ENCODE results near the gene RHBDF1. TPM values are rescaled to one million over a fixed set of nuclear protein-coding genes. Genes with fewer than 3 reads are reported as not detected.
A peak's percentile ranks its signal among the peaks of the same experiment; 100 is the strongest.

Gene RHBDF1
- total RNA-seq (under 1 TPM; 0.53 to 0.59 TPM), polyA plus RNA-seq (not detected)

GRCh38 chr16:72561-73548 lies at the start of gene RHBDF1:
Gene RHBDF1 (minus strand): TSS chr16:72631. CDS start chr16:65015, 7,616 bp downstream.
- DNase-seq, result no peak
- ChIA-PET CTCF (interaction anchor here (1.0 to 7.8 kb wide), 2 partner anchors 9 to 23 kb away, joined by 3 to 59 read pairs; no protein-coding TSS in a partner anchor), POLR2A (interaction anchor here (0.8 kb wide), 1 partner anchor 18 kb away, joined by 3 read pairs; no protein-coding TSS in a partner anchor)
- Histone ChIP-seq H3K9me3 (ENCODE audit: low read length) (no peaks in the 10 kb centered on the region), H3K27ac (ENCODE audit: low read depth, low read length) (no peak within 1 kb of the TSS), H3K36me3 (ENCODE audit: insufficient read depth, low read length) (no peaks in the 10 kb centered on the region), H3K27me3 (ENCODE audit: insufficient read depth, low read length, poor library complexity, severe bottlenecking) (peaks cover 18% of the 10 kb centered on the region), H3K4me1 (ENCODE audit: insufficient read depth, low read length) (peaks cover 20% of the 10 kb centered on the region), H3K4me3 (ENCODE audit: low read length) (no peak within 1 kb of the TSS)
- peaks cover 25 to 30% of the 10 kb centered on the region in 2 donors for H3K27me3 Mint-ChIP-seq
- H3K36me3 Mint-ChIP-seq, result peaks cover 0 to 2% (median 0%) of the 10 kb centered on the region in 3 donors
- H3K4me1 Mint-ChIP-seq, result peaks cover 13 to 26% (median 20%) of the 10 kb centered on the region in 3 donors
- H3K4me3 Mint-ChIP-seq, result peak within 1 kb of the TSS; percentile 6 to 89 (median 57)
- H3K9me3 Mint-ChIP-seq, result no peaks in the 10 kb centered on the region
- peak within 1 kb of the TSS in 2 of 8 donors; percentile 16 to 23 for H3K27ac Mint-ChIP-seq

DNA sequence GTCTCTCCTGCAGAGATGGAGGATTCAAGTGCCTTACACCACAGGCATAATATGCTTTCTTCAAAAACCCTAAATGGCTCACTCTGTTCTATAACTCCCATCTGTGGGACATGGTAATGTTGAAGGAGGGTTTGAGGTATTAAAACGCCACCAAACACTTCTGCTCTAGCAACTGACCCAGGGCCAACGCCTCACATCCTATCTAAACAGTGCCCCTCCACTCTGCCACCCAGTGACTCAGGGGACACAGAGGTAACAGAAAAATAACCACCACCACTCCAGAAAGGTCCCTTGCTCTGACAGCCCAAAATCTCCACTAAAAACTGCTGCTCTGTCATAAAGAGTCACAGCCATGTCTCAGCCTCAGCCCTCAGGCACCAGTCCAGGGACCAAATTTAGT lies 48.3 kb upstream of the RHBDF1 start:
- Mint-ChIP-seq H3K4me1 (peaks cover 14 to 30% (median 21%) of the 10 kb centered on the region in 3 donors), H3K36me3 (peaks cover 0 to 32% (median 3%) of the 10 kb centered on the region in 3 donors)

DNA sequence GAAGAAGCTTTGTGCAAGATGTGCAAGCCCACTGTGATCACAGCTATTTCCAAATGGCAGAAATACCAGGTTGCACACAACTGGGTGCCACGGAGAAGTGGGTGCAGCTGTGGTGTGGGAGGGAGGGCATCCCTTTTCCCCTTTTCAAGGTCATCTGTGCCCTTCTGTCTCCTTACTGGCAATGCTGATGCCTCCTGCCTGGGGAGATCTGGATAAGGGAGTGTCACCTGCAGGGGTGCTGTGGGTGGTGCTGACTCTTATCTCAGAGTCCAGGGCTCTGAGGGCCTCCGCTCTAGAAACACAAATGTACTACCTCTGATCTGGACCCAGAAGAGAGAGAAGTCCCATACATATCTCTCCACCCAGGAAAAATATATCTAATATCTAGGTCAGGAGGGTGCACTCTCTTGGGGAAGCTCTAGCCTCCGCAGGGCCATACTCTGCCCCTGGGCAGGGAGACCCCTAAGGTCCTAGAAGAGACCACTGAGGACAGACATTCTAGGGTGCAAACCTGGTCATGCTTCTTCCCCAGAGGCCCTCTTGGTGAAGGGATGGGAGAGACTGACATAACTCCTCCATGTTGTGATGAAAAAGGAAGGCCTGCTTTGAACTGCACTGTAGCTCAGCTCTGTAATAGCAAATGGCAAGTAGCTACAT lies 47.5 kb upstream of the RHBDF1 start:
- Histone ChIP-seq H3K9me3 (ENCODE audit: low read length) (no peaks in the 10 kb centered on the region), H3K4me3 (ENCODE audit: low read length) (no peak overlapping the region), H3K27ac (ENCODE audit: low read depth, low read length) (peak overlapping the region; percentile 55), H3K4me1 (ENCODE audit: insufficient read depth, low read length) (no peaks in the 10 kb centered on the region), H3K27me3 (ENCODE audit: insufficient read depth, low read length, poor library complexity, severe bottlenecking) (no peaks in the 10 kb centered on the region), H3K36me3 (ENCODE audit: insufficient read depth, low read length) (no peaks in the 10 kb centered on the region)
- no peaks in the 10 kb centered on the region for H3K9me3 Mint-ChIP-seq
- no peak for DNase-seq
- ChIA-PET CTCF (interaction anchor here (1.0 to 2.1 kb wide), 4 partner anchors 10 to 243 kb away, joined by 3 to 9 read pairs (median 3); no protein-coding TSS in a partner anchor), POLR2A (no interaction called here)
- H3K4me3 Mint-ChIP-seq, result peak overlapping the region in 1 of 7 donors; percentile 54
- peaks cover 0 to 33% (median 1%) of the 10 kb centered on the region in 3 donors for H3K36me3 Mint-ChIP-seq
- no peaks in the 10 kb centered on the region for H3K27me3 Mint-ChIP-seq
- peak overlapping the region in 1 of 8 donors; percentile 70 for H3K27ac Mint-ChIP-seq
- H3K4me1 Mint-ChIP-seq, result peaks cover 14 to 30% (median 21%) of the 10 kb centered on the region in 3 donors

More for the DNA sequence above, 48.3 kb upstream of the RHBDF1 start:
- no peaks in the 10 kb centered on the region for H3K4me1 ChIP-seq (ENCODE audit: insufficient read depth, low read length)
- Mint-ChIP-seq H3K4me3 (no peak overlapping the region), H3K27ac (peak overlapping the region in 2 of 8 donors; percentile 24 to 68), H3K9me3 (no peaks in the 10 kb centered on the region), H3K27me3 (no peaks in the 10 kb centered on the region)
- ChIA-PET CTCF (interaction anchor here (1.0 to 2.1 kb wide), 2 partner anchors 14 to 24 kb away, joined by 3 to 9 read pairs; no protein-coding TSS in a partner anchor), POLR2A (no interaction called here)
- peak overlapping the region; percentile 55 for H3K27ac ChIP-seq (ENCODE audit: low read depth, low read length)
- no peak for DNase-seq
- no peaks in the 10 kb centered on the region for H3K36me3 ChIP-seq (ENCODE audit: insufficient read depth, low read length)
- H3K27me3 ChIP-seq (ENCODE audit: insufficient read depth, low read length, poor library complexity, severe bottlenecking), result no peaks in the 10 kb centered on the region
- no peak overlapping the region for H3K4me3 ChIP-seq (ENCODE audit: low read length)
- no peaks in the 10 kb centered on the region for H3K9me3 ChIP-seq (ENCODE audit: low read length)

GRCh38 chr16:119295-119694 lies 46.9 kb upstream of the RHBDF1 start:
- no peaks in the 10 kb centered on the region for H3K9me3 ChIP-seq (ENCODE audit: low read length)
- peaks cover 11 to 26% (median 19%) of the 10 kb centered on the region in 3 donors for H3K4me1 Mint-ChIP-seq
- no peaks in the 10 kb centered on the region for H3K9me3 Mint-ChIP-seq
- no peak for DNase-seq
- no peaks in the 10 kb centered on the region for H3K4me1 ChIP-seq (ENCODE audit: insufficient read depth, low read length)
- peak overlapping the region in 1 of 8 donors; percentile 75 for H3K27ac Mint-ChIP-seq
- peaks cover 0 to 34% (median 3%) of the 10 kb centered on the region in 3 donors for H3K36me3 Mint-ChIP-seq
- H3K4me3 Mint-ChIP-seq, result no peak overlapping the region
- CTCF ChIA-PET, result interaction anchor here (1.3 to 2.1 kb wide), 3 partner anchors 10 to 244 kb away, joined by 3 to 9 read pairs (median 3); no protein-coding TSS in a partner anchor
- no peak overlapping the region for H3K4me3 ChIP-seq (ENCODE audit: low read length)
- no peaks in the 10 kb centered on the region for H3K27me3 ChIP-seq (ENCODE audit: insufficient read depth, low read length, poor library complexity, severe bottlenecking)
- no peaks in the 10 kb centered on the region for H3K27me3 Mint-ChIP-seq
- peaks cover under 1% of the 10 kb centered on the region for H3K36me3 ChIP-seq (ENCODE audit: insufficient read depth, low read length)
- POLR2A ChIA-PET, result no interaction called here
- H3K27ac ChIP-seq (ENCODE audit: low read depth, low read length), result peak overlapping the region; percentile 43

- Mint-ChIP-seq H3K27ac (peak overlapping the region in 2 of 8 donors; percentile 75 to 81), H3K4me1 (peaks cover 8 to 22% (median 15%) of the 10 kb centered on the region in 3 donors), H3K36me3 (peaks cover 0 to 37% (median 5%) of the 10 kb centered on the region in 3 donors), H3K27me3 (no peaks in the 10 kb centered on the region), H3K9me3 (no peaks in the 10 kb centered on the region), H3K4me3 (no peak overlapping the region)
- Histone ChIP-seq H3K9me3 (ENCODE audit: low read length) (no peaks in the 10 kb centered on the region), H3K36me3 (ENCODE audit: insufficient read depth, low read length) (peaks cover 5% of the 10 kb centered on the region), H3K27ac (ENCODE audit: low read depth, low read length) (peak overlapping the region; percentile 43), H3K4me1 (ENCODE audit: insufficient read depth, low read length) (no peaks in the 10 kb centered on the region), H3K27me3 (ENCODE audit: insufficient read depth, low read length, poor library complexity, severe bottlenecking) (no peaks in the 10 kb centered on the region), H3K4me3 (ENCODE audit: low read length) (no peak overlapping the region)
- POLR2A ChIA-PET, result no interaction called here
- CTCF ChIA-PET, result interaction anchor here (0.6 to 2.5 kb wide), 6 partner anchors 9 to 264 kb away, joined by 3 to 14 read pairs (median 4); partner anchors contain the start of gene HBQ1
- DNase-seq, result no peak
These were observed 46.4 kb upstream of the RHBDF1 start for GRCh38 chr16:118857-119256.

DNA sequence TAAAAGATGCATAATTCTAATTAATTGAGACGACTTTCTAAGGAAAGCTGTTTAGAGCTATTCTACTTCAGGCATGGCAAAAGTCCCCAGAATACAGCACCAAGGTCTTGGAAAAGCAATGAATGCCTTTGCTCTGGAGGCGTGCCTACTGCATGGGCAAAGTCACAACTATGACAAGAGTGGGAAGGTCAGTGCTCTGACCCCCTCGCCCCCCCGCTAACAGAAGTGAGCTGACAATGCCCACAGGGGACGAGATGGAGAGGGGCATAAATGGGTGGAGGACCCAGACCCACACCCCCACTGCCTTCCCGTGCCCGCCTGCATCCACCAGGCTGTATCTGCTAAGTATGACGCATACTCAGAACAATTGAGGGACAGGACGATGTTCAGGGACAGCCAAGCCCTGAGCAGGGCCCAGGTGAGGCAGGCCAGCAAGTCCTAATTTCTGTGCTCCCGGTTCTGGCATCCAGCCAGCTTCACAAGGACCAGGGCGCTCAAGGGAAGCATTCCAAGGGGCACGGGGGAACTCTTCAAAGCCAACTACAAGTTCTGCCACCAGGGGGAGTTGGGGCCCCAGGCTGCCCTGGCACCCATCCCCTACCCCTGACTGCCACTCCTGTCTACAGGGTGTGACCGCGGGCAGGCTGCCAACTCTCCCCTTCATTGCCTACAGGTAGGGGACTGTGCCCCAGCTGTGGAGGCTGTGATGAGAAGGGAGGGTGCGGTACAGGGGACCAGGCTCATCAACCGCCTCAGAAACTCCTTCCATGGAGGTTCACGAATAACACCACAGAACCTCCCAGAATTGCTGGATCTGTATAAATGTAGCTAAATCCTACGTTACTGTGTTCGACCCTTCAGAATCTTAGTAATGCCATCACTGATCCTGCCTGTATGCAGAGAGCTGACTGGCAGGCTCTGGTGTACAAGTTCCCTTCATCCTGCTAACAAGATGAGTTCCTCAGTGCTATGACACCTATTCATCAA lies 45.2 kb upstream of the RHBDF1 start:
- peaks cover under 1 to 13% (median 8%) of the 10 kb centered on the region in 3 donors for H3K4me1 Mint-ChIP-seq
- no peaks in the 10 kb centered on the region for H3K9me3 Mint-ChIP-seq
- Histone ChIP-seq H3K36me3 (ENCODE audit: insufficient read depth, low read length) (peaks cover 8% of the 10 kb centered on the region), H3K4me3 (ENCODE audit: low read length) (no peak overlapping the region), H3K4me1 (ENCODE audit: insufficient read depth, low read length) (no peaks in the 10 kb centered on the region), H3K27me3 (ENCODE audit: insufficient read depth, low read length, poor library complexity, severe bottlenecking) (no peaks in the 10 kb centered on the region), H3K9me3 (ENCODE audit: low read length) (no peaks in the 10 kb centered on the region), H3K27ac (ENCODE audit: low read depth, low read length) (no peak overlapping the region)
- peak; percentile 52 to 73 (median 59) for DNase-seq
- POLR2A ChIA-PET, result no interaction called here
- no peak overlapping the region for H3K4me3 Mint-ChIP-seq
- CTCF ChIA-PET, result interaction anchor here (0.6 to 3.5 kb wide), 17 partner anchors 10 to 284 kb away, joined by 3 to 17 read pairs (median 3); partner anchors contain the start of genes DECR2 and HBQ1
- peaks cover 0 to 40% (median 7%) of the 10 kb centered on the region in 3 donors for H3K36me3 Mint-ChIP-seq
- peak overlapping the region in 2 of 8 donors; percentile 17 to 54 for H3K27ac Mint-ChIP-seq
- no peaks in the 10 kb centered on the region for H3K27me3 Mint-ChIP-seq

- Mint-ChIP-seq H3K36me3 (peaks cover 0 to 51% (median 12%) of the 10 kb centered on the region in 3 donors), H3K4me1 (peaks cover 0 to 9% (median 8%) of the 10 kb centered on the region in 3 donors), H3K9me3 (no peaks in the 10 kb centered on the region), H3K4me3 (no peak overlapping the region), H3K27ac (no peak overlapping the region), H3K27me3 (no peaks in the 10 kb centered on the region)
- CTCF ChIA-PET, result interaction anchor here (0.9 to 3.5 kb wide), 3 partner anchors 9 to 119 kb away, joined by 3 to 17 read pairs (median 4); partner anchors contain the start of gene FAM234A
- H3K36me3 ChIP-seq (ENCODE audit: insufficient read depth, low read length), result peaks cover 16% of the 10 kb centered on the region
- H3K9me3 ChIP-seq (ENCODE audit: low read length), result no peaks in the 10 kb centered on the region
- POLR2A ChIA-PET, result no interaction called here
- DNase-seq, result no peak
- no peaks in the 10 kb centered on the region for H3K4me1 ChIP-seq (ENCODE audit: insufficient read depth, low read length)
- no peak overlapping the region for H3K27ac ChIP-seq (ENCODE audit: low read depth, low read length)
- H3K27me3 ChIP-seq (ENCODE audit: insufficient read depth, low read length, poor library complexity, severe bottlenecking), result no peaks in the 10 kb centered on the region
- H3K4me3 ChIP-seq (ENCODE audit: low read length), result no peak overlapping the region
These were observed 43.6 kb upstream of the RHBDF1 start for GRCh38 chr16:116015-116414.

Data from CD8-positive, alpha-beta memory T cell (primary cell).